ENCODE results near the gene SPACDR. TPM values are rescaled to one million over a fixed set of nuclear protein-coding genes. Genes with fewer than 3 reads are reported as not detected.

SPACDR gene
- total RNA-seq, 6 experiments from 2014 or later: 0.66 to 1.6 (median 1.0) TPM

DNA sequence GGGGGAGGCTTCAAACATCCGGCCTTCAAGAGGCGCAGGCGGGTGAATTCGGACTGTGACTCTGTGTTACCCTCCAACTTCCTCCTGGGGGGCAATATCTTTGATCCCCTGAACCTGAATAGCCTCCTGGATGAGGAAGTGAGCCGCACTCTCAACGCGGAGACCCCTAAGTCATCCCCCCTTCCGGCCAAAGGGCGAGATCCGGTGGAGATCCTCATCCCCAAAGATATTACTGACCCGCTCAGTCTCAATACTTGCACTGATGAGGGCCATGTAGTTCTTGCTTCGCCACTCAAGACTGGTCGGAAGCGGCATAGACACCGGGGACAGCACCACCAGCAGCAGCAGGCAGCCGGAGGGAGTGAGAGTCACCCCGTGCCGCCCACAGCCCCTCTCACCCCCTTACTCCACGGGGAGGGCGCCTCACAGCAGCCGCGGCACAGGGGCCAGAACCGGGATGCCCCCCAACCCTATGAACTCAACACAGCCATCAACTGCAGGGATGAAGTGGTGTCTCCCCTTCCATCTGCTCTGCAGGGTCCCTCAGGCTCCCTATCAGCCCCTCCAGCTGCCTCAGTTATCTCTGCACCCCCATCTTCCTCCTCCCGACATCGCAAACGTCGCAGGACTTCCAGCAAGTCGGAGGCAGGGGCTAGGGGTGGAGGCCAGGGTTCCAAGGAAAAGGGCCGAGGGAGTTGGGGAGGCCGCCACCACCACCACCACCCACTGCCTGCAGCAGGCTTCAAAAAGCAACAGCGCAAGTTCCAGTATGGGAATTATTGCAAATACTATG lies 33.4 kb downstream of the SPACDR start:
- Mint-ChIP-seq H3K27ac (peak overlapping the region; percentile 87), H3K27me3 (ENCODE audit: insufficient read depth) (peaks cover 27% of the 10 kb centered on the region), H3K4me3 (peak overlapping the region; percentile 91), H3K4me1 (ENCODE audit: low read depth) (peaks cover 38% of the 10 kb centered on the region), H3K36me3 (ENCODE audit: low read depth) (peaks cover 31% of the 10 kb centered on the region), H3K9me3 (peaks cover 10% of the 10 kb centered on the region)
- DNase-seq: no peak
- TF ChIP-seq, protein P1, sequence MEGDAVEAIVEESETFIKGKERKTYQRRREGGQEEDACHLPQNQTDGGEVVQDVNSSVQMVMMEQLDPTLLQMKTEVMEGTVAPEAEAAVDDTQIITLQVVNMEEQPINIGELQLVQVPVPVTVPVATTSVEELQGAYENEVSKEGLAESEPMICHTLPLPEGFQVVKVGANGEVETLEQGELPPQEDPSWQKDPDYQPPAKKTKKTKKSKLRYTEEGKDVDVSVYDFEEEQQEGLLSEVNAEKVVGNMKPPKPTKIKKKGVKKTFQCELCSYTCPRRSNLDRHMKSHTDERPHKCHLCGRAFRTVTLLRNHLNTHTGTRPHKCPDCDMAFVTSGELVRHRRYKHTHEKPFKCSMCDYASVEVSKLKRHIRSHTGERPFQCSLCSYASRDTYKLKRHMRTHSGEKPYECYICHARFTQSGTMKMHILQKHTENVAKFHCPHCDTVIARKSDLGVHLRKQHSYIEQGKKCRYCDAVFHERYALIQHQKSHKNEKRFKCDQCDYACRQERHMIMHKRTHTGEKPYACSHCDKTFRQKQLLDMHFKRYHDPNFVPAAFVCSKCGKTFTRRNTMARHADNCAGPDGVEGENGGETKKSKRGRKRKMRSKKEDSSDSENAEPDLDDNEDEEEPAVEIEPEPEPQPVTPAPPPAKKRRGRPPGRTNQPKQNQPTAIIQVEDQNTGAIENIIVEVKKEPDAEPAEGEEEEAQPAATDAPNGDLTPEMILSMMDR (IDR thresholded peaks at IDR 0.05): no peak

DNA sequence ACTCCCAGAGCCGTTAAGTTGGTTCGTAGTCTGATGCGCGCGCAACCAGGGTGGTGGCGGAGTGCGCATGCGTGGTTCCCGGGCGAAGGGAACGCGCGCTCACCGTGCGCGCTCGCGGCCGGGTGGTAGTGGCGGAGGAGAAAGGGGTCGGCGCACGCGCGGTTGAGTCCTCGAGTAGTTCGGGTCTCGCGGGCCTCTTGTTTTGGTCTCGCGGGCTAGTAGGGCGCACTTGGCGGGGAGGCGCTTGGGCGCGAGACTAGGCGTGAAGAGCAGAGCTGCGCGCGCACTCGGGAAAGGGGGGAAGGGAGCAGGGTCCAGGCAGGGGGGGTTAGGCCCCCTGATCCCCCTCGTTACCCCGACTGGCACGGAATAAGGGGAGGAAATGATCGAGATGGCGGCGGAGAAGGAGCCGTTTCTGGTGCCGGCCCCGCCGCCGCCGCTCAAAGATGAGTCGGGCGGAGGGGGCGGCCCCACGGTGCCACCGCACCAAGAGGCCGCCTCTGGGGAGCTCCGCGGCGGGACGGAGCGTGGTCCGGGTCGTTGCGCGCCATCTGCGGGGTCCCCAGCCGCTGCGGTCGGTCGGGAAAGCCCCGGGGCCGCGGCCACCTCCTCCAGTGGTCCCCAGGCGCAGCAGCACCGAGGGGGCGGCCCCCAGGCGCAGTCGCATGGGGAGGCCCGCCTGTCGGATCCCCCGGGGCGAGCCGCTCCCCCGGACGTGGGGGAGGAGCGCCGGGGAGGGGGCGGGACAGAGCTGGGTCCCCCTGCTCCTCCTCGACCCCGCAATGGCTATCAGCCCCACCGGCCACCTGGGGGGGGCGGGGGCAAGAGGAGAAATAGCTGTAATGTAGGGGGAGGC lies 34.2 kb downstream of the SPACDR start, which contains the start of gene MEPCE:
Gene MEPCE, plus strand, starts transcription at position 195 of the 856 bp plus-strand sequence. Its CDS starts 188 bp downstream, at position 383.
- TF ChIP-seq, protein P1 (IDR thresholded peaks at IDR 0.05): no peak
- Mint-ChIP-seq H3K36me3 (ENCODE audit: low read depth) (peaks cover 26% of the 10 kb centered on the region), H3K27me3 (ENCODE audit: insufficient read depth) (peaks cover 27% of the 10 kb centered on the region), H3K4me3 (peak within 1 kb of the TSS; percentile 99), H3K9me3 (peaks cover 10% of the 10 kb centered on the region), H3K4me1 (ENCODE audit: low read depth) (peaks cover 33% of the 10 kb centered on the region), H3K27ac (peak within 1 kb of the TSS; percentile 100)
- DNase-seq: peak; percentile 97

DNA sequence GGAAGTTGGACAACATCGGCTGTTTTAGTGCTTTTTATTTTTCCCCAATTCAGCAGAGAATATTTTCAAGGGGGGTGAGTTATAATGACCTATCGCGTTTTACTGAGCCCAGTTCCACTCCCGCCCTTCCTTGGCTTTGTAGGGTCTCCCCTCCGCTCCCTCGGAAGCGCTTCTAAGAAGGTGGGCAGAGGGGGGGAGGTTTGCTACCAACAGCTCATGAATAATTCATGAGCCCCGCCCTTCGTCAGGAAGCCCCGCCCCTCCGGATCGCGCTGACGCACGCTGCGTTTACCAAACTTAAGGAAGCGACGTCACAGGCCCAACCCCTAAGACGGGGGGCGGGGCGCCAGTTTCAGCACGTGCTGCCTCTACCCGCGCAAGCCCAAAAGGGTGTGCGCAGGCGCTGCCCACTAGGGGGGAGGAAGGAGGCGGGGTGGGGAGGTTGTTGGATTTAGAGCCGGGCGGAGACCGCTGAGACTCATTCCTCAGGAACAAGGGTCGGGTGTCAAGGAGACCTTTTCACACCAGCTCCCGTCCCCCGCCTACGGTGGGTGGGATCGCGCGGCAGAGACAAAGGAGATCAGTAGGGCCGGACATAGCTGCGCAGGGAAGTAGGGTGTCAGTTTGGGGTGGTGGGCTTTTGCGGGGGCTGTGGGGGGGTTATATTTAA lies 35.0 kb downstream of the SPACDR start:
- H3K27ac Mint-ChIP-seq: peak overlapping the region; percentile 100
- TF ChIP-seq, protein P1 (IDR thresholded peaks at IDR 0.05): peak; percentile 71

DNA sequence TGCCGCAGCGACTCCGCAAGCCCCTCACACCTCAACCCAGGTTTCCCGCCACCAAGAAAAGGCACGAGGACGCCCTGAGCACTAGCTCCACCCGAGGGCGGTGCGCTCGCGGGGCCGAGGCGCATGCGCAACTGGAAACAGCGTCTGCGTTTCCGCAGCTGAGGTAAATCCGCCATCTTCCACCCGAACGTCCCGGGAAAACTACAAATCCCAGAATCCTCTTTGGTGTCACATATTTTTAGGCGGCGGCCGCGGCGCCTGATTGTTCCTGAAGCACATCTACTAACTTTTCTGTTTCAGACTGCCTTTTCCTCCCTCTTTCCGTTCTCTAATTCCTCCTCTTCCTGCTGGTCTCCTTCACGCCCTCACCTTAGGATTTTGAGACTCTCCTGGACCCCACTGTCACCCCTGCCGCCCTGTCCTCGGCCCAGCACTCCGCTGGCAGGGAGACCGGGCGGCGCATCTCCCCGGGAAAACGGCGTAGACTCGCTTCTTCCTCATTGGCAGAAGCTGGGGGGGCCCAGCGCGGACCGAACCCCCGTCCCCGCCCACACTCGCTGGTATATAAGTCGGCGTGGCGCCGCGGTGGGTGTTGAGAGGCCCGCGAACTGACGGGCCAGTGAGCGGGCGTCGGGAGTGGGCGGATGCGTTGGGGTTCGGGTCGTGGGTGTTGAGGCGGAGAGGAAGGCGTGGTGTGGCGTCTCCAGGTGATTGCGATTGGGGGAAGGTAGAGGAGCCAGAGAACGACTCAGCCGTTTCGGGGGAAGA lies 35.7 kb downstream of the SPACDR start, which contains the start of gene ZCWPW1:
Gene ZCWPW1, minus strand, starts transcription at position 505 of the 768 bp plus-strand sequence. CDS start 8,054 bp downstream, outside the sequence.
- peaks cover 11% of the 10 kb centered on the region; the same call in 1 of the 2 replicates for H3K36me3 Mint-ChIP-seq (ENCODE audit: low read depth)
- TF ChIP-seq, protein P1 (IDR thresholded peaks at IDR 0.05): no peak
- peaks cover 18% of the 10 kb centered on the region for H3K4me1 Mint-ChIP-seq (ENCODE audit: low read depth)
- peak; percentile 95 for DNase-seq
- peak within 1 kb of the TSS; percentile 99 for H3K4me3 Mint-ChIP-seq
- peaks cover 27% of the 10 kb centered on the region for H3K27me3 Mint-ChIP-seq (ENCODE audit: insufficient read depth)
- peak within 1 kb of the TSS; percentile 100 for H3K27ac Mint-ChIP-seq
- H3K9me3 Mint-ChIP-seq: peaks cover 10% of the 10 kb centered on the region

More for the DNA sequence above, 35.0 kb downstream of the SPACDR start:
- peak; percentile 99 for DNase-seq
- Mint-ChIP-seq H3K27me3 (ENCODE audit: insufficient read depth) (peaks cover 27% of the 10 kb centered on the region), H3K9me3 (peaks cover 10% of the 10 kb centered on the region), H3K4me1 (ENCODE audit: low read depth) (peaks cover 26% of the 10 kb centered on the region), H3K36me3 (ENCODE audit: low read depth) (peaks cover 19% of the 10 kb centered on the region; the same call in 1 of the 2 replicates), H3K4me3 (peak overlapping the region; percentile 99)
